MM.1S (cell line): ENCODE results near the gene AMACR.

ENCODE experiments used
- DNase-seq: peaks from one replicate; pipeline ENCODE4 v3.0.0-alpha.2; 2015
- H2AFZ ChIP-seq: fragments of 300-600 bp; sonication (generic); 2 replicates; pipeline ENCODE4 v1.6.0; 2016; ENCODE audit warnings: antibody characterized with exemption, low read length
- H3F3A ChIP-seq: fragments of 300-600 bp; sonication (generic); 2 replicates; pipeline ENCODE4 v1.6.1; 2016; ENCODE audit warnings: mild to moderate bottlenecking, antibody characterized with exemption, low read length, moderate library complexity, mixed read lengths; ENCODE audit not compliant: insufficient read depth
- H3K27ac ChIP-seq: fragments of 300-600 bp; sonication (generic); 2 replicates; pipeline ENCODE4 v1.5.1; 2016; ENCODE audit warnings: mild to moderate bottlenecking, low read length
- H3K27me3 ChIP-seq: fragments of 300-600 bp; sonication (generic); replicated peaks from 2 replicates; pipeline ENCODE4 v1.6.0; 2016; ENCODE audit warnings: low read length; ENCODE audit not compliant: insufficient read depth
- H3K36me3 ChIP-seq: fragments of 300-600 bp; sonication (generic); replicated peaks from 2 replicates; pipeline ENCODE4 v1.6.1; 2016; ENCODE audit warnings: mild to moderate bottlenecking, low read length, mixed read lengths; ENCODE audit not compliant: insufficient read depth
- H3K4me1 ChIP-seq: fragments of 300-600 bp; sonication (generic); 2 replicates; pipeline ENCODE4 v1.6.1; 2016; ENCODE audit warnings: low read length, mixed read lengths
- H3K4me2 ChIP-seq: fragments of 300-600 bp; sonication (generic); 2 replicates; pipeline ENCODE4 v1.6.0; 2016; ENCODE audit warnings: low read depth, low read length
- H3K4me3 ChIP-seq: fragments of 300-600 bp; sonication (generic); 2 replicates; pipeline ENCODE4 v1.5.1; 2016; ENCODE audit warnings: low read length, mixed read lengths
- H3K79me2 ChIP-seq: fragments of 300-600 bp; sonication (generic); 2 replicates; pipeline ENCODE4 v1.6.1; 2016; ENCODE audit warnings: mixed run types, low read length, mixed read lengths
- H3K9ac ChIP-seq: fragments of 300-600 bp; sonication (generic); 2 replicates; pipeline ENCODE4 v1.6.1; 2016; ENCODE audit warnings: low read length, mixed read lengths
- H3K9me2 ChIP-seq: fragments of 300-600 bp; sonication (generic); replicated peaks from 2 replicates; pipeline ENCODE4 v1.6.1; 2016; ENCODE audit warnings: mild to moderate bottlenecking, low read length, mixed read lengths; ENCODE audit not compliant: insufficient read depth
- H3K9me3 ChIP-seq: fragments of 300-600 bp; sonication (generic); replicated peaks from 2 replicates; pipeline ENCODE4 v1.6.1; 2016; ENCODE audit warnings: mild to moderate bottlenecking, low read length, mixed read lengths; ENCODE audit not compliant: insufficient read depth
- H4K20me1 ChIP-seq: fragments of 300-600 bp; sonication (generic); 2 replicates; pipeline ENCODE4 v1.6.1; 2016; ENCODE audit warnings: mild to moderate bottlenecking, low read length, moderate library complexity, mixed read lengths; ENCODE audit not compliant: insufficient read depth
- EZH2 ChIP-seq: fragments of 300-600 bp; sonication (generic); optimal IDR thresholded peaks from 2 replicates; pipeline ENCODE3; 2017; ENCODE audit warnings: low read depth, mild to moderate bottlenecking, antibody characterized with exemption, low read length, mixed read lengths
- EZH2phosphoT487 ChIP-seq: fragments of 300-600 bp; sonication (generic); IDR thresholded peaks from 2 replicates; pipeline ENCODE4 v1.6.1; 2018; ENCODE audit warnings: antibody characterized with exemption, low read length
- TF ChIP-seq, protein P1 (sequence below): fragments of 300-600 bp; sonication (generic); IDR thresholded peaks from 2 replicates; pipeline ENCODE4 v1.5.1; 2016; ENCODE audit warnings: antibody characterized with exemption, low read length, mixed read lengths

The AMACR gene

DNA sequence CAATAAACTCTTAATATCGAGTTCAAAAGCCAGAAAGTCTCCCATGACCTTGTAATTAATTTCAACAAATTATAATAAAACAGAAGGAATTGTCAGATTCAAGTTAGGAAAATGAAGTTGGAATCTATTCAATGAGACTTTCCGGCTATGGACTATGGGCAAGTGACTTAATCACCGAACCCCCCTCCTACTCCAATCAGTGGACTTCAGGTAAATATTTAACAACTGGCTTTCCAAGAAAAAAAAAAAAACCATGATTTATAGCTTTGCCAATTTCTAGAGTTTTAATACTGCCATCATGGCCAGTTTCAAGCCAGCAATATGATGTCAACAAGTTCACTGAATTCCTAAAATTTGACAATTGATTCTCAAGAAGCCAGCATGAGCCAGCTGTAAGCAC is 27.8 kb downstream of the AMACR start:
- no peak overlapping the region for H3K9ac ChIP-seq
- H3K9me2 ChIP-seq: no peaks in the 10 kb centered on the region
- no peaks in the 10 kb centered on the region for H3F3A ChIP-seq
- no peak overlapping the region for H2AFZ ChIP-seq
- no peaks in the 10 kb centered on the region for H3K4me1 ChIP-seq
- H3K36me3 ChIP-seq: no peaks in the 10 kb centered on the region
- TF ChIP-seq EZH2phosphoT487: no peak
- TF ChIP-seq, protein P1, sequence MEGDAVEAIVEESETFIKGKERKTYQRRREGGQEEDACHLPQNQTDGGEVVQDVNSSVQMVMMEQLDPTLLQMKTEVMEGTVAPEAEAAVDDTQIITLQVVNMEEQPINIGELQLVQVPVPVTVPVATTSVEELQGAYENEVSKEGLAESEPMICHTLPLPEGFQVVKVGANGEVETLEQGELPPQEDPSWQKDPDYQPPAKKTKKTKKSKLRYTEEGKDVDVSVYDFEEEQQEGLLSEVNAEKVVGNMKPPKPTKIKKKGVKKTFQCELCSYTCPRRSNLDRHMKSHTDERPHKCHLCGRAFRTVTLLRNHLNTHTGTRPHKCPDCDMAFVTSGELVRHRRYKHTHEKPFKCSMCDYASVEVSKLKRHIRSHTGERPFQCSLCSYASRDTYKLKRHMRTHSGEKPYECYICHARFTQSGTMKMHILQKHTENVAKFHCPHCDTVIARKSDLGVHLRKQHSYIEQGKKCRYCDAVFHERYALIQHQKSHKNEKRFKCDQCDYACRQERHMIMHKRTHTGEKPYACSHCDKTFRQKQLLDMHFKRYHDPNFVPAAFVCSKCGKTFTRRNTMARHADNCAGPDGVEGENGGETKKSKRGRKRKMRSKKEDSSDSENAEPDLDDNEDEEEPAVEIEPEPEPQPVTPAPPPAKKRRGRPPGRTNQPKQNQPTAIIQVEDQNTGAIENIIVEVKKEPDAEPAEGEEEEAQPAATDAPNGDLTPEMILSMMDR: no peak
- TF ChIP-seq EZH2: no peak
- no peaks in the 10 kb centered on the region for H3K9me3 ChIP-seq
- no peak overlapping the region for H3K4me2 ChIP-seq
- DNase-seq: no peak
- no peaks in the 10 kb centered on the region for H3K27me3 ChIP-seq
- no peaks in the 10 kb centered on the region for H3K79me2 ChIP-seq
- no peak overlapping the region for H3K4me3 ChIP-seq
- H4K20me1 ChIP-seq: no peaks in the 10 kb centered on the region
- H3K27ac ChIP-seq: no peak overlapping the region

DNA sequence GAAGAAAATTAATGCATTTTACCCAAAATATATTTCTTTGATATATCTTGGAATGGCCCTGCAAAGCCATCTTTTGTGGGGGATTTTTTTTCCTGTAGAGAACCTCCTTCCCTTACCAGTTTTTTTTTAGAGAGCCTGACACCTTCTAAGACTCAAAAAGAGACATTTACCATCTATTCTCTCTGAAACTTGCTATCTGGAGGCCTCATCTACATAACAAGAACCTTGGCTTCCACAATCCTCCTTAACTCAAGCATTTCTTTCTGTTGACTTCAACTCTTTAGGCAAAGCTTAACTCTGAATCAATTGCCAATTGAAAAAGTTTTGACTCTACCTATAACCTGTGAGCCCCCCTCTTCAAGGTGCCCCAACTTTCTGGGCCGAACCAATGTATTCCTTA is 29.5 kb downstream of the AMACR start:
- Histone ChIP-seq H4K20me1 (no peaks in the 10 kb centered on the region), H3K27me3 (no peaks in the 10 kb centered on the region), H3K79me2 (no peaks in the 10 kb centered on the region), H3K4me1 (peaks cover 6% of the 10 kb centered on the region; the same call in 1 of the 2 replicates), H2AFZ (no peak overlapping the region), H3K27ac (no peak overlapping the region), H3K9me2 (no peaks in the 10 kb centered on the region), H3K9me3 (no peaks in the 10 kb centered on the region), H3K4me2 (no peak overlapping the region), H3K9ac (no peak overlapping the region), H3K36me3 (no peaks in the 10 kb centered on the region), H3F3A (peaks cover 2% of the 10 kb centered on the region; the same call in 1 of the 2 replicates), H3K4me3 (no peak overlapping the region)
- TF ChIP-seq EZH2phosphoT487 (no peak), EZH2 (no peak)
- TF ChIP-seq, protein P1: no peak
- no peak for DNase-seq

DNA sequence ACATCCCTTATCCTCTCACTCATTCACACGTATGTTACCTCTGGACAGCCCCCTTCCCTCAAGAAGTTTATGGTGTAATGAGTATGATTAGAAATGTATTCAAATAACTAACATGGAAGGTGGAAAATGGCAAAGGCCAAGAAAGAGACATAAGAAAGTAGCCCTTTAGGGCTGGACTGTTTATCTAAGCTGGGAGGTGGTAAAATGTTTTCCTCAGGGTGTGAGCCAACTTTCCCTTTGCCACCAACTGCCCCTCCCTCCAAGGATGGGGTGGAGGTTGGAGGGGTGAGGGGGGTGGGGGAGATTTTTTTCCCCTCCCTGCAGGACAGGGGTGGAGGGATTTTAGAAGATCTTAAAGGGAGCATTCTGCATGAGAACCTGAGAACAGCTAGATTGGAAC is 31.5 kb downstream of the AMACR start:
- H3K4me3 ChIP-seq: no peak overlapping the region
- H3K4me1 ChIP-seq: peaks cover 16% of the 10 kb centered on the region
- no peak overlapping the region for H3K4me2 ChIP-seq
- H3K27me3 ChIP-seq: no peaks in the 10 kb centered on the region
- no peak overlapping the region for H2AFZ ChIP-seq
- no peak overlapping the region for H3K27ac ChIP-seq
- no peaks in the 10 kb centered on the region for H4K20me1 ChIP-seq
- no peak for TF ChIP-seq EZH2
- TF ChIP-seq, protein P1: no peak
- no peak for TF ChIP-seq EZH2phosphoT487
- DNase-seq: no peak
- no peak overlapping the region for H3K9ac ChIP-seq
- no peaks in the 10 kb centered on the region for H3K36me3 ChIP-seq
- H3K79me2 ChIP-seq: no peaks in the 10 kb centered on the region
- H3K9me3 ChIP-seq: no peaks in the 10 kb centered on the region
- H3F3A ChIP-seq: peaks cover 10% of the 10 kb centered on the region; the same call in 1 of the 2 replicates
- H3K9me2 ChIP-seq: no peaks in the 10 kb centered on the region
